ENCODE data around the gene CTDSPL. TPM values are rescaled to one million over a fixed set of nuclear protein-coding genes. Genes with fewer than 3 reads are reported as not detected.

CTDSPL gene
- total RNA-seq, 1 donor from 2014 or later: 41.5 TPM

- H3K4me1 Mint-ChIP-seq (ENCODE audit: low read depth): peaks cover 19% of the 10 kb centered on the region
- no peak for DNase-seq (ENCODE audit: low spot score)
- no peak overlapping the region for H3K4me3 Mint-ChIP-seq (ENCODE audit: unreplicated experiment)
- no peaks in the 10 kb centered on the region for H3K27me3 Mint-ChIP-seq (ENCODE audit: low read depth)
- H3K36me3 Mint-ChIP-seq (ENCODE audit: low read depth): peaks cover 8% of the 10 kb centered on the region
- TF ChIP-seq, protein P1, sequence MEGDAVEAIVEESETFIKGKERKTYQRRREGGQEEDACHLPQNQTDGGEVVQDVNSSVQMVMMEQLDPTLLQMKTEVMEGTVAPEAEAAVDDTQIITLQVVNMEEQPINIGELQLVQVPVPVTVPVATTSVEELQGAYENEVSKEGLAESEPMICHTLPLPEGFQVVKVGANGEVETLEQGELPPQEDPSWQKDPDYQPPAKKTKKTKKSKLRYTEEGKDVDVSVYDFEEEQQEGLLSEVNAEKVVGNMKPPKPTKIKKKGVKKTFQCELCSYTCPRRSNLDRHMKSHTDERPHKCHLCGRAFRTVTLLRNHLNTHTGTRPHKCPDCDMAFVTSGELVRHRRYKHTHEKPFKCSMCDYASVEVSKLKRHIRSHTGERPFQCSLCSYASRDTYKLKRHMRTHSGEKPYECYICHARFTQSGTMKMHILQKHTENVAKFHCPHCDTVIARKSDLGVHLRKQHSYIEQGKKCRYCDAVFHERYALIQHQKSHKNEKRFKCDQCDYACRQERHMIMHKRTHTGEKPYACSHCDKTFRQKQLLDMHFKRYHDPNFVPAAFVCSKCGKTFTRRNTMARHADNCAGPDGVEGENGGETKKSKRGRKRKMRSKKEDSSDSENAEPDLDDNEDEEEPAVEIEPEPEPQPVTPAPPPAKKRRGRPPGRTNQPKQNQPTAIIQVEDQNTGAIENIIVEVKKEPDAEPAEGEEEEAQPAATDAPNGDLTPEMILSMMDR (IDR thresholded peaks at IDR 0.05): no peak
- H3K27ac Mint-ChIP-seq (ENCODE audit: unreplicated experiment): no peak overlapping the region
- no peaks in the 10 kb centered on the region for H3K9me3 Mint-ChIP-seq (ENCODE audit: low read depth)
These were observed 160.6 kb downstream of the CTDSPL start for GRCh38 chr3:38022301-38022700.

- Mint-ChIP-seq H3K9me3 (ENCODE audit: low read depth) (no peaks in the 10 kb centered on the region), H3K27me3 (ENCODE audit: low read depth) (no peaks in the 10 kb centered on the region), H3K36me3 (ENCODE audit: low read depth) (peaks cover 6% of the 10 kb centered on the region), H3K4me3 (ENCODE audit: unreplicated experiment) (peak overlapping the region; percentile 93), H3K27ac (ENCODE audit: unreplicated experiment) (no peak overlapping the region), H3K4me1 (ENCODE audit: low read depth) (peaks cover 19% of the 10 kb centered on the region)
- TF ChIP-seq, protein P1 (IDR thresholded peaks at IDR 0.05): no peak
- no peak for DNase-seq (ENCODE audit: low spot score)
These were observed 161.4 kb downstream of the CTDSPL start for GRCh38 chr3:38022896-38023709.

- peaks cover 40% of the 10 kb centered on the region for H3K4me1 Mint-ChIP-seq (ENCODE audit: low read depth)
- H3K9me3 Mint-ChIP-seq (ENCODE audit: low read depth): no peaks in the 10 kb centered on the region
- peak overlapping the region; percentile 20 for H3K27ac Mint-ChIP-seq (ENCODE audit: unreplicated experiment)
- no peak overlapping the region for H3K4me3 Mint-ChIP-seq (ENCODE audit: unreplicated experiment)
- no peaks in the 10 kb centered on the region for H3K36me3 Mint-ChIP-seq (ENCODE audit: low read depth)
- TF ChIP-seq, protein P1 (IDR thresholded peaks at IDR 0.05): no peak
- H3K27me3 Mint-ChIP-seq (ENCODE audit: low read depth): no peaks in the 10 kb centered on the region
- DNase-seq (ENCODE audit: low spot score): no peak
These were observed 165.2 kb downstream of the CTDSPL start for GRCh38 chr3:38026856-38027255.

- Mint-ChIP-seq H3K27me3 (ENCODE audit: low read depth) (no peaks in the 10 kb centered on the region), H3K4me1 (ENCODE audit: low read depth) (peaks cover 41% of the 10 kb centered on the region), H3K36me3 (ENCODE audit: low read depth) (no peaks in the 10 kb centered on the region), H3K9me3 (ENCODE audit: low read depth) (no peaks in the 10 kb centered on the region), H3K4me3 (ENCODE audit: unreplicated experiment) (peak overlapping the region; percentile 61), H3K27ac (ENCODE audit: unreplicated experiment) (peak overlapping the region; percentile 65)
- TF ChIP-seq, protein P1 (IDR thresholded peaks at IDR 0.05): no peak
- DNase-seq (ENCODE audit: low spot score): no peak
These were observed 166.1 kb downstream of the CTDSPL start for GRCh38 chr3:38027466-38028465.

Data from chondrocyte (in vitro differentiated cells).